ENCODE data around the gene ANXA2.

Gene ANXA2

DNA sequence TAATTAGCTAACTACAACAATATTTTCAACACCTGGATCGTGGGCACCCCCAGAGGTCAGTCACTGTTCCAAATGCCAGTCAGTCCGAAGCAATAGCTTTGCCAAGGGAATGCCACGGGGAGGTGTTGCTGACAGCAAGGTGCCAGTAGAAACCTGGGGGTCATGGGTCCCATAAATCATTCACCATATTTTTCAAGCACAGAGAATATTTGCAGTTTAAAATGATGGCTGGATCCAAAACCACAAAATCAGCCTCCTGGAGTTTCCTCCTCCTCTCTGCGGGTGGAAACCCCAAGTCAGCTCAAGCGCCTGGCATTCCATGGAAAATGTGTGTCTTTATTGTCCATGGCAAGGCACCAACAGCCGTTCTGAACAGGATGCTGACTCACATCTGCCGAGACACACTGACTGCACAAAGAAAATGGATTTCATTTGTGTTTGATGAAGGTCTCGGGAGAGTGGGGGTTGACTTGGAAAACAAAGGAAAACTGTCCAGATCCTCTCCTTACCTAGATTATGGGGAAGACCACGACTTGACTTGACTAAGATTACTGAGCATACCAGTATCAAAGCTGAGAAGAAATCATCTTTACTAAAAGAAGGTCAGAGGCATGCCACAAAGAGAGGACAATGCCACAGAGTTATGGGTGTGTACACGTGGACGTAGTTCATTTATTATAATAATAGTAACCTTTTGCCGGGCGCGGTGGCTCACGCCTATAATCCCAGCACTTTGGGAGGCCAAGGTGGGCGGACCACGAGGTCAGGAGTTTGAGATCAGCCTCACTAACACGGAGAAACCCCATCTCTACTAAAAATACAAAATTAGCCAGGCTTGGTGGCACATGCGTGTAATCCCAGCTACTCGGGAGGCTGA, 26.4 kb downstream of the ANXA2 start:
- H3K27ac ChIP-seq: peak overlapping the region; percentile 75 to 76
- H3K4me1 ChIP-seq: peaks cover 4 to 81% (median 77%) of the 10 kb centered on the region in 4 donors
- TF ChIP-seq CTCF (IDR thresholded peaks at IDR 0.05): no peak
- H3K36me3 ChIP-seq: peaks cover 2 to 9% (median 6%) of the 10 kb centered on the region in 3 donors
- H3K27me3 ChIP-seq: no peaks in the 10 kb centered on the region
- peak; percentile 89 to 94 for DNase-seq
- no peaks in the 10 kb centered on the region for H3K9me3 ChIP-seq
- intact Hi-C loops (cut with DNase I; ENCODE audit: low total_unique reads): no loop called here
- no peak overlapping the region for H3K4me3 ChIP-seq

- H3K27ac ChIP-seq: peak overlapping the region; percentile 75 to 76
- no peaks in the 10 kb centered on the region for H3K9me3 ChIP-seq
- H3K4me1 ChIP-seq: peaks cover 4 to 75% (median 71%) of the 10 kb centered on the region in 4 donors
- DNase-seq: no peak
- no peak overlapping the region for H3K4me3 ChIP-seq
- H3K36me3 ChIP-seq: peaks cover 0 to 3% (median 0%) of the 10 kb centered on the region in 3 donors
- intact Hi-C loops (cut with DNase I; ENCODE audit: low total_unique reads): no loop called here
- no peak for TF ChIP-seq CTCF (IDR thresholded peaks at IDR 0.05)
- H3K27me3 ChIP-seq: no peaks in the 10 kb centered on the region
These were observed 27.0 kb downstream of the ANXA2 start for GRCh38 chr15:60370869-60371136.

- DNase-seq: no peak
- Histone ChIP-seq H3K27ac (peak overlapping the region; percentile 75 to 76), H3K36me3 (no peaks in the 10 kb centered on the region), H3K9me3 (no peaks in the 10 kb centered on the region), H3K27me3 (no peaks in the 10 kb centered on the region), H3K4me3 (no peak overlapping the region), H3K4me1 (peaks cover 4 to 70% (median 65%) of the 10 kb centered on the region in 4 donors)
- intact Hi-C loops (cut with DNase I; ENCODE audit: low total_unique reads): no loop called here
- no peak for TF ChIP-seq CTCF (IDR thresholded peaks at IDR 0.05)
These were observed 27.5 kb downstream of the ANXA2 start for GRCh38 chr15:60370105-60370868.

GRCh38 chr15:60369696-60370095, 28.1 kb downstream of the ANXA2 start:
- DNase-seq: no peak
- Histone ChIP-seq H3K27ac (peak overlapping the region; percentile 75 to 76), H3K36me3 (no peaks in the 10 kb centered on the region), H3K4me1 (peaks cover 4 to 65% (median 60%) of the 10 kb centered on the region in 4 donors), H3K27me3 (no peaks in the 10 kb centered on the region), H3K4me3 (no peak overlapping the region), H3K9me3 (no peaks in the 10 kb centered on the region)
- TF ChIP-seq CTCF (IDR thresholded peaks at IDR 0.05): no peak
- intact Hi-C loops (cut with DNase I; ENCODE audit: low total_unique reads): no loop called here

GRCh38 chr15:60364612-60364924, 33.2 kb downstream of the ANXA2 start:
- H3K27ac ChIP-seq: peak overlapping the region; percentile 54 to 60
- no peak overlapping the region for H3K4me3 ChIP-seq
- TF ChIP-seq CTCF (IDR thresholded peaks at IDR 0.05): no peak
- H3K27me3 ChIP-seq: no peaks in the 10 kb centered on the region
- no peaks in the 10 kb centered on the region for H3K9me3 ChIP-seq
- no peak for DNase-seq
- intact Hi-C loops (cut with DNase I; ENCODE audit: low total_unique reads): loop anchor here (5.0 kb wide), 2 partner anchors 33 to 78 kb away; partner anchors contain the start of gene ANXA2
- peaks cover 10 to 43% (median 28%) of the 10 kb centered on the region in 3 donors for H3K36me3 ChIP-seq
- H3K4me1 ChIP-seq: peaks cover 0 to 65% (median 43%) of the 10 kb centered on the region in 4 donors
